ENCODE data around the gene DLG5.

DLG5 gene

GRCh38 chr10:77811831-77812430 is 114.6 kb downstream of the DLG5 start:
- DNase-seq (ENCODE audit: low read depth, low spot score), result no peak
- H3K4me3 ChIP-seq (ENCODE audit: low read length), result no peak overlapping the region

- no peak for DNase-seq (ENCODE audit: low read depth, low spot score)
- H3K4me3 ChIP-seq (ENCODE audit: low read length), result no peak overlapping the region
These were observed 115.9 kb downstream of the DLG5 start for GRCh38 chr10:77810446-77811335.

- no peak for DNase-seq (ENCODE audit: low read depth, low spot score)
- H3K4me3 ChIP-seq (ENCODE audit: low read length), result no peak overlapping the region
These were observed 117.2 kb downstream of the DLG5 start for GRCh38 chr10:77809336-77809735.

- H3K4me3 ChIP-seq (ENCODE audit: low read length), result no peak overlapping the region
These were observed 118.8 kb downstream of the DLG5 start for GRCh38 chr10:77807706-77808105.

GRCh38 chr10:77806511-77807157 is 119.9 kb downstream of the DLG5 start:
- no peak overlapping the region for H3K4me3 ChIP-seq (ENCODE audit: low read length)
- no peak for DNase-seq (ENCODE audit: low read depth, low spot score)

More at GRCh38 chr10:77807706-77808105, 118.8 kb downstream of the DLG5 start:
- DNase-seq (ENCODE audit: low read depth, low spot score), result no peak

GRCh38 chr10:77805676-77806075 is 120.9 kb downstream of the DLG5 start:
- DNase-seq (ENCODE audit: low read depth, low spot score), result no peak
- H3K4me3 ChIP-seq (ENCODE audit: low read length), result no peak overlapping the region

GRCh38 chr10:77804371-77804770 is 122.2 kb downstream of the DLG5 start:
- H3K4me3 ChIP-seq (ENCODE audit: low read length), result no peak overlapping the region
- no peak for DNase-seq (ENCODE audit: low read depth, low spot score)

- peak; percentile 37 for DNase-seq (ENCODE audit: low read depth, low spot score)
These were observed 124.9 kb downstream of the DLG5 start for GRCh38 chr10:77801474-77802161.

GRCh38 chr10:77800738-77801266 is 125.8 kb downstream of the DLG5 start:
- no peak for DNase-seq (ENCODE audit: low read depth, low spot score)

More at GRCh38 chr10:77801474-77802161, 124.9 kb downstream of the DLG5 start:
- H3K4me3 ChIP-seq (ENCODE audit: low read length), result no peak overlapping the region

GRCh38 chr10:77800320-77800719 is 126.2 kb downstream of the DLG5 start:
- DNase-seq (ENCODE audit: low read depth, low spot score), result no peak
- H3K4me3 ChIP-seq (ENCODE audit: low read length), result no peak overlapping the region

More at GRCh38 chr10:77800738-77801266, 125.8 kb downstream of the DLG5 start:
- no peak overlapping the region for H3K4me3 ChIP-seq (ENCODE audit: low read length)

- no peak overlapping the region for H3K4me3 ChIP-seq (ENCODE audit: low read length)
- peak; percentile 69 for DNase-seq (ENCODE audit: low read depth, low spot score)
These were observed 127.2 kb downstream of the DLG5 start for GRCh38 chr10:77799352-77799751.

- no peak overlapping the region for H3K4me3 ChIP-seq (ENCODE audit: low read length)
- DNase-seq (ENCODE audit: low read depth, low spot score), result no peak
These were observed 127.6 kb downstream of the DLG5 start for GRCh38 chr10:77798940-77799339.

- H3K4me3 ChIP-seq (ENCODE audit: low read length), result no peak overlapping the region
- DNase-seq (ENCODE audit: low read depth, low spot score), result no peak
These were observed 130.1 kb downstream of the DLG5 start for GRCh38 chr10:77796311-77796915.

GRCh38 chr10:77795426-77796055 is 131.0 kb downstream of the DLG5 start:
- no peak overlapping the region for H3K4me3 ChIP-seq (ENCODE audit: low read length)
- DNase-seq (ENCODE audit: low read depth, low spot score), result no peak

GRCh38 chr10:77794256-77795142 is 132.1 kb downstream of the DLG5 start:
- no peak for DNase-seq (ENCODE audit: low read depth, low spot score)
- H3K4me3 ChIP-seq (ENCODE audit: low read length), result no peak overlapping the region

GRCh38 chr10:77793831-77794230 is 132.7 kb downstream of the DLG5 start:
- H3K4me3 ChIP-seq (ENCODE audit: low read length), result no peak overlapping the region
- no peak for DNase-seq (ENCODE audit: low read depth, low spot score)

GRCh38 chr10:77792155-77792554 is 134.4 kb downstream of the DLG5 start:
- no peak for DNase-seq (ENCODE audit: low read depth, low spot score)
- no peak overlapping the region for H3K4me3 ChIP-seq (ENCODE audit: low read length)
